GM11168 (cell line): Measurements from ENCODE around the gene SETD9.

Source experiments
- in situ Hi-C: fragments of 300-500 bp; cut with MboI; formaldehyde crosslinking; loops from one replicate; pipeline ENCODE4 v1.12.0; 2022; ENCODE audit warnings: low sequenced_read_pairs; ENCODE audit not compliant: unreplicated experiment

Gene SETD9

DNA sequence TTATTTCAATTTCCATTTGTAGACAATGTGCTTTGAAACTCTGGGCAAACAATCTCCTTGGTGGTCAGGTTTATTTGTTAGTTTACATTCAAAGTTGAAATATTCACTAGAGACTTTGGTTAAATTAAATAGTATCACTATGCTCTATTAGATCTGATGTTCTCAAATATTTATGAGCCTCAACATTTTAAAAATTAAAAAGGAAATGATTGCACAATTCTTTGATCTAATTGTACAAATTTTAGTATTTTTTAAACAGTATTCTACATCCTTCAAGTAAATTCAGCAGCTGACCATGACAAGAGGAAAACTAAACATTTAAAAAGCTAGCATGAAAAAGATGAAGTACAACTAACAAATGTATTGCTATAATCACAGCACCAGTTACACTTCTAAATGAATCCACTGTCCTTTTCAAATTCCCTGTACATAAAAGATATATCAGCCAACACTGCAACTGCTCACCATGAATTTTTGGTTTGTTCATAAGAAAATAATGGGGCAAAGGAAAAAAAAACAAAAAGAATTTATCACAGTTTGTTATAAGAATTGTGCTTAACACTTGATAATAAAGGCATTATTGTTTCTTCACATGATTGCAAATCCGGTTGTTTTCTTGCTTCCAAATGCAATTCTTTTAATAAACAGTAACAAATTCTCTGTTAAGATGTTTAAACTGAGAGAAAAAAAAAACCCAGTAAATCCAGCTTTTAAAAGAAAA is 10.7 kb downstream of the SETD9 start:
- in situ Hi-C loops, result loop anchor here (25.0 kb wide), 1 partner anchor 217 kb away; no protein-coding TSS in a partner anchor

DNA sequence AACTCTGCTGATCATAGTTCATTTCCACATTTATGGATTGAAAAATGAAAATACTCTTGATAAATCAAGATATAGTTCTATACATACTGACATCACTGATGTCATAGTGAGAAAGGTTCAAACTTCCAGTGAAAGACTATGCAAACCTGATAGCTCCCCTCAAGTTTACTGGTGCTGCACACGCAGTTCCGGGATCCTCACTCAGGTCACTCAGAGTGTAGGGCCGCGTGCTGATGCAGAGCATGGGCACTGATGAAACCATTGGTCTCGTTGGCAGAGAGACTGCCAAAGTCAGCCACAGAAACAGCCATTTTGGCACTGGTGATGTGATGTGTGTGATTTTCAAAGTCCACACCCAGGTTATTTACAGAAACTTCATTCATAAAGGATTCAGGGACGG is 13.5 kb downstream of the SETD9 start:
- in situ Hi-C loops, result loop anchor here (25.0 kb wide), 1 partner anchor 214 kb away; no protein-coding TSS in a partner anchor

DNA sequence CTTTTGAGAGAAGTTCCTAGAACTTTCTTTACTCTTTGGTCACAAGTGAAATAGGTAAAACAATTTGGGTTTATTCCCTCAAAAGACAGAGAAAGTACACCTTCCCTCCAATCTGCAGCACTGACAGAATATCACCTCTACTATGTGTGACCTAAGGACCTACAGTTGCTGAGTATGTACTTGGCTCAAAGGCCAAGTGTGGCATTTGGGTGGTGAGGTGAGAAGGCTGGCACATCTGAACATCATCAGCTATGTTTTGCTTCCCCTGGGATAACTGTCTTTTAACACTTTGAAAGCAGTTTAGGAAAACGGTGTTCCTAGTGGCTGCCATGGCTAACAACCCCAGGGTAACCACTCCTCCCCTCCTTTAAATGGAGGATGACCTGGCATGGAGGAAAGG is 24.9 kb downstream of the SETD9 start:
- in situ Hi-C loops, result loop anchor here (25.0 kb wide), 1 partner anchor 278 kb away; no protein-coding TSS in a partner anchor

DNA sequence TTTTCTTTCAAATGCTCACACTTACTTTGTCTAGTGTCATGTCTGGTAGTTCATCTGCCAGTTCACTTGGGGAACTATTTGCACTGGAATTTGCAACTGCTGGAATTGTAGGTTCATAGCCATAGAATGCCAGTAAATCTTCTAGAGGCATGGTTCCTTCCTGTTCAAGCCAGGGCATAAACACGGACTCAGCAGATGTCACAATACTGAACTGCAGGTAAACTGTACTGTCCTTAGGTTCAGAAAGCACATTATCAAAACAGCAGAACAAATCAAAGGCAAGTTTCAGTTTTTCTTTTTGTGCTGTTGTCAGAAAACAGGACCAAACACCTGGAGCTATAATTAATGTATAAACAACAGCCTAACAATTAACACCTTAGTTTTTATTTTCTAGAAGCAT is 29.5 kb downstream of the SETD9 start:
- in situ Hi-C loops, result loop anchor here (25.0 kb wide), 1 partner anchor 273 kb away; no protein-coding TSS in a partner anchor

DNA sequence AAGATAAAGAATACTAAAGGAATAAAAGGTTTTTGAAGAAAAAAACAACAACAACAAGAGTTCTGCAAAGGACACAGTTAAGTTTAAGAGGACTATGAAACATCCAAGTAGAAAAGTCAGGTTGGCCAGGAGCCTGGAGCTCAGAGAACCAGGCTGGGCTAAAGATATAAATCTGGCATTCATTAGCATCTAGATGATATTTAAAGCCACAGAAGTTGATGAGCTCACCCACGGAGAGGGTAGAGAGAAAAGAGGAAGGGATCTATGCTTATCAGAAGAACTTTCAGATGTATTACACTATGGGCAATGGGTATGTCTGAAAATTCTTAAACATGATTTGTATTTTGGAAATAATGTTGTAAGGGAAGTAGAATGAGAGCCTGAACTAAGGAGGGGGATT is 32.6 kb downstream of the SETD9 start:
- in situ Hi-C loops, result loop anchor here (25.0 kb wide), 1 partner anchor 270 kb away; no protein-coding TSS in a partner anchor

DNA sequence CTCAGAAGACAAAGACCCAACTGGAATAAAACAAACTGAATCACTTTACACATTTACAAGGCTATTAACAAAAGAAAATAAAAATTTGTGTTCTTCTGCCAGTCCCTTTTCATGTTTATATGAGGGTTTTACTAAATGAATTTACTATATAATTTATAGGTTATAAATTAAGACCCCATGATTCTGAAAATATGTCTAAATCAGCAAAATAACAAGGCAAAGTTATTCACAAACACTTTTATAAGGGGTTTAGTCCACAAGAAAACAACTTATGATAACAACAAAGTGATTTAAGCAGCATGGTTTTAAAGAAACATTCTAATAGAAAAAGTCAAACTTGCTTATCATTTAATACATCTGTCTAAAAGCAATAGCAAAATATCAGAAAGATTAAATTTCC is 37.7 kb downstream of the SETD9 start:
- in situ Hi-C loops, result loop anchor here (25.0 kb wide), 1 partner anchor 265 kb away; no protein-coding TSS in a partner anchor

DNA sequence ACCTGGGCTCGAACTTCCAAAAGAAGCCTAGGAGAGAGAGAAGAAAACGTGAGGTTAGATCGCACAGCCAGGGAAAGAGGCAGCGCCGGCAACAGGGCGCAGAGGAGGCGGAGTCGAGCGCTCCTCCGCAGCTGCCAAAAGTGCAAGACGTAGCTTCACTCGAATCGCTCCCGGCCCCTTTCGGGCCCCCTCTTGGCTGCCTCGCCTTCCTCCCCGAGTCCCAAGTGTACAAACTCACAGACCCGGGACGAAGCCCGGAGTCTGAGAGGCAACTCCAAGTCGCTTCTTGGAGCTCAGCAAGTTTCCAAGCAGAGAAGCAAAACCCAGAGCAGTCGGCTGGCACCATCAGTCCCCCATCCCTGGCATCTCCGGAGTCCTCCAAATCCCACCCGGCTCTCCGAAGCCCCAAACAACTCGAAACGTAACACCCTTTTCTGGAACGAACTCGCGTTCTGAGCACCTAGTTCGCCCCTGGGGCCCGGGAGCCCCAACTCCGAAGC is 41.3 kb downstream of the SETD9 start:
- in situ Hi-C loops, result no loop called here

DNA sequence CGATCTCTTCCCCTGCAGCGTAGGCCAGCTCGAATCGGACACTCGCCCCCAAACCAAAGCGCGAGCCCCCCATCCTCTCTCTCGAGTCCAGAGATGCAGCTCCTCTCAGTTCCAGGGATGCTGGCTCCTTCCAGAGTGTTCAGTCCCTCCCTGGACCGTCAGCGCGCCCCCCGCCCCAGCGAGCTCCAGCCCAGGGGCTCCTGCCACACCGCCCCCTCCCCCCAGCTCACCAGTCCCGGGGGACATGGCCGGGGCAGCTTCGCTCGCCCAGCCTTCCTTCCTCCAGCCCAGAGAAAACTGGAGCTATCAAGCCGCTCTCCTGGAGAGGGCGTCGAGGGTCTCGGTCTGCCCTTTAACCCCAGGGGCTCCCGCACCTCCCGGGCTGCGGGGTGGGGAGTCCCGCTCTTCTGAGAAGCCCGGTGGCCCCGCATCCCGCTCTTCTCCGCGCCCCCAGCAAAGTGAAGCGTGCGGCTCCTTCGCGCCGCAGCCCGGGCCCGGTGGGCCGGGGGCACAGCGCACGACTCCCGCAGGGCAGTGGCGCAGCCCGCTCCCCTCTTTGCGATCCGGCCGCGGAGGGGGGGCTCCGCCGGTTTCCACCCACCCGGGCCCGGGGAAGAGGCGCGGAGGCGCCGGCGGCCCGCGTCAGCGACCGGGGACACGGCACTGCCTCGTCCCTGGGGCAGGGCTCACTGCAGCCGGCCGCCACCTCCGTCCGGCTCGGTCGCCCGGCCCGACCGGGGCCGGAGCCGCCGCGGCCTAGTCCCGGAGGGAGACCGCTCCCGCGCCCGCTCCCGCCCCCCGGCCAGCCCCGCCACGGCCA is 41.9 kb downstream of the SETD9 start:
- in situ Hi-C loops, result no loop called here

DNA sequence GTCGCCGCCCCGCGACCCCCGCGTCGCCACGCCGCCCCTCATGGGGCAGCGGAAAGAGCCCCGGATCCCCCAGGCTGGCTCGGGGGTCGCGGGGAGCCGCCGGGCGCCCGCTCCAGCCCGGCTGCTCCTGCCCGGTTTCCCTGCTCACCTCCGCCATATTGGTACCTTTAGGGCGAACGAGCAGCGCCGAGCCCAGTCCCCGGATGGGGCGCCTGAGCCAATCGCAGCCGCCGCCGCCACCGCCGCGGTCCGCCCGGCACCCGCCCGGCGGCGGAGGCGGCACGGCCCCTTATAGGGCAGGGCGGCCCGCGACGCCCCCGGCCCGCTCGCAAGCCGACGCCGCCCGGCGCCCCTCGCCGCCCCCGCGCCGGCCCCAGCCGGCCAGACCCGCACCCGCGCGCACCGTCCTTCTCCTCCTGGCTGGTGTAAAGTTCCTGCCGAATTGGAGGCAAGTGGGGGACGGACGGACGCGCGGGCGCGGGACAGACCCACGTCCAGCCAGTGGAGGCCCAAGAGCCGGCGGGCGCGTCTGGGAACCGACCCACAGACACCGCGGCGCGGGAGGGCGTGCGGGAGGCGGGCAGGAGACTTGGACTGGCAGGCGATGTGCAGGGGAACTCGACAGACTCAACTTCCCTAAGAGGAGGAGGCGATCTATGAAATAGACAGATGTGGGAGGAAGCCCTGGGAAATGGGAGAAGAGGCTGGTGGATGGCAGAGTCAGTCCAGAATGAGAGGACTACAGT is 42.7 kb downstream of the SETD9 start, which contains the start of gene MIER3:
Gene MIER3 (minus strand): TSS at position 178 of the 746 bp plus-strand sequence. CDS start 21 bp downstream, at position 157.
- in situ Hi-C loops, result no loop called here

DNA sequence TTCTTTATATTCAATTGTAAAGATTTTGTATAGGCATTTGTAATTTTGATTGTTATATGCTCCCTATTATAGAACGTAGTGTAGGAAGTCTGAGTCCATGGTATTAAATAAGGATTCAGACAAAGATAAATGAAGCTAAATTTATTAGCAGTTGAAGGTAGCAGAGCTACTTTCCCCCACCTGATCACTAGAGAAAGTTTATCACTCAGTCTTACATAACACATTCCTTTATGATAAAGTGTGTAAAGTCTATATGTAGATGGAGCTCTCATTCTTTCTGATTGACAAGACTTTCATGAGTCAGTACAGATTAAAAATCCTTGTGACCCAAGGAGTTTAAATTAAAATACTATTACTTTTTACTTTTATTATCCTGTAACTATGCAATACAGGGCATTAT is 44.9 kb downstream of the SETD9 start:
- in situ Hi-C loops, result no loop called here

DNA sequence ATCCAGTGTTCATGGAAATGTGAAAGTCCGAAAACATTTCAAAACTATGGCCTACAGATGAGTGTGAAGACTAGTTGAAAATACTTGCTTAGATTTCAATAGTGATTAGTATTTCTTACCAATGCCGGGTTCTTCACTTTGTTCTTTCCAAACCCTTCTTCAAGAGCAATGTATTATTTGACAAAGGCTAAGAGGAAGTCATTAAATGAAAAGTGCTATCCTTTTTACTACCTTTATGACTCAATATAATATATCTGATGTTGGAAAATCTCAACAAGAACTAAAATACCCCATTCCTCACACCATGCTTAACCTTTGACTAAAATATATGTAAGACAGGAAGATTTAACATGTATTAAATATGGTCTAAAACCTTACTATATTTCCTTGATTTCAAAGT is 49.2 kb downstream of the SETD9 start:
- in situ Hi-C loops, result no loop called here

DNA sequence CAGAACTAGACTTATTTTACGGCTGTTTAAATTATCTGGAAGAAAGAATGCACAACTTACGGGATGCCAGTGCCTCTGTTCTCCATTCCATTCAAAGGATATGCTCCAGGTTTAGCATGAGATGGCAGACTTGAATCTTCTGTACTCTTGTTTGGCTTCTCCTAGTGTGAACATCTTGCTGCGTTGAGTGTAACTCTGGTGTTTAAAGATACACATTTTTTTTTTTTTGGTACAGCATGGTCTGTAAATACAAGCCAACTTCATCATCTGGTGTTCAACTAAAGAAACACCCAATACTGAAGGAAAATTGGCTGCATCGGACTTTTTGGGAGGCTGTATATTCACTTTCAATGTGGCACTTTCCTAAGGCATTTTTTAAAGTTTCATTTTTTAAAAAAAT is 49.9 kb downstream of the SETD9 start:
- in situ Hi-C loops, result no loop called here

DNA sequence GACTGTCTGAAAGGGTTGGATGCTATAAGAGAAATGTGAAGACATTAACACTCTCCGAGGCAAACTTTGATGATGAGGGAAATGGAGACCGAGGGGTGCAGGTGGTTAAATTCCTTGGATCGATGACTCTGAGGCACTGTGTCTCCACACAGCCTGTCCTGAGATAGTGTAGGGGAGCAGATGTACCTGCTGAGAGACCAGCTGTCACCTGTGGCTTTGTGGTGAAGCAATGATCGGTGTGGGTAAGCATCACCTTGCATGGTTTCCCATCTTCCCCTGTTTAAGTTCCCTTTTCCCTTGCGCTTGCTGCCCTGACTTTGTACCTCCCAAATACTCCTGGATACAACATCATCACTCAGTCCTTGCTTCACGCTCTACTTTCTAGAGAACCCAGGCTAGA is 52.4 kb downstream of the SETD9 start:
- in situ Hi-C loops, result no loop called here

DNA sequence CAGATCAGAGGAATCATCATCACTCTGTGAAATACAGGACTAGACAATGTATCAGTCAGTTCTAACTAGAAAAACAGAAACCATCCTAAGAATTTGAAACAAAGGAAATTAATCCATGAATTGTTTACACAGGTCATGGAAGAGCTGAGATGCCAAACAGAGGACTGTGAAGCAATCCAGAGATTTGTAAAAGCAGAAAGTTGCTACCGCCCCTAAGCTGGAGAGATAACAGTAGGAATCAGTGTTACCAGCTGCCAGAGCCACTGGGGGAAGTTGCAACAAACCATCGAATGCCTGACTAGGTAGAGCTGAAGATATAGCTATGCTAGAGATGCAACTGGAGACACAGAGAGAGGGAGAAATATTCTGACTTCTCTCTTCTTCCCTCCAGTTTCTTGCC is 52.9 kb downstream of the SETD9 start:
- in situ Hi-C loops, result no loop called here

DNA sequence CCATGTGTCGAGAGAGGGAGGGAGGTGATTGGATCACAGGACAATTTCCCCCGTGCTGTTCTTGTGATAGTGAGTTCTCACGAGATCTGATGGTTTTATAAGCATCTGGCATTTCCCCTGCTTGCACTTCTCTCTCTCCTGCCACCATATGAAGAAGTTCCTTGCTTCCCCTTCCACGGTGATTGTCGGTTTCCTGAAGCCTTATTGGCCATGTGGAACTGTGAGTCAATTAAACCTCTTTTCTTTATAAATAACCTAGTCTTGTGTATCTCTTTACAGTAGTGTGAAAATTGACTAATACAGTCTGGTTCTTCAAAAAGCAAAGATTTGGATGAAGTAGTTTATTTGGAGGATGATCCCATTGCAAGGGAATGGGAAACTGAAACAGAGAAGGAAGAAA is 53.9 kb downstream of the SETD9 start:
- in situ Hi-C loops, result no loop called here

DNA sequence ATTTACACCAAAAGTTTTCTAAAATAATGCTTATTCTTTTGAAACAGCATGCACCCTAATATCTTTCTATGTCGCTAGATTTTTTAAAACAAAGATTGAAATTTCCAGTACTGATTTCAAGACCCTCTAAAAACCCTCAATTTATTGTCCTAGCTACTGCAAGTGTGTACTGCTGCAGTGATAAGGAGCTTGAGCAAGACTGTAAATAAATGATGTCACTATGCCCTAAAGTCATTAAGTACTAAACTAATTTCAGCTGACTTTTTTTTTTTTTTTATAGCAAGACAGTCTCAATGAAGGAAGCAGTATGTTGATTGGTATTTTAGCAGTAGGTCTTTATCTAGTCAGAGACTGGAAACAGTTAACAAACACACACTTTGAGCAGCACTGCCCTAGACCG is 54.8 kb downstream of the SETD9 start:
- in situ Hi-C loops, result no loop called here
